Cardiac fibroblast (primary cell): ENCODE data around the gene MID1IP1.

ENCODE experiments used
- DNase-seq, 2 donors: peaks; one replicate each; pipeline versions ENCODE4 v3.0.0 to v3.0.0-alpha.2; 2010; ENCODE audit warnings: low read depth in 2 of 2
- H3K4me3 ChIP-seq, 2 donors: replicated peaks in 1 of 2; 1 replicate in 1 of 2; 2 replicates in 1 of 2; pipeline ENCODE4 v1.5.1; 2011; ENCODE audit warnings: low read depth in 2 of 2, low read length in 2 of 2, mild to moderate bottlenecking in 2 of 2, moderate library complexity in 1 of 2
- TF ChIP-seq, protein P1 (sequence below): IDR thresholded peaks from one replicate; pipeline ENCODE4 v1.5.1; 2011; ENCODE audit warnings: low read depth, mild to moderate bottlenecking, low read length, inconsistent platforms

The MID1IP1 gene

DNA sequence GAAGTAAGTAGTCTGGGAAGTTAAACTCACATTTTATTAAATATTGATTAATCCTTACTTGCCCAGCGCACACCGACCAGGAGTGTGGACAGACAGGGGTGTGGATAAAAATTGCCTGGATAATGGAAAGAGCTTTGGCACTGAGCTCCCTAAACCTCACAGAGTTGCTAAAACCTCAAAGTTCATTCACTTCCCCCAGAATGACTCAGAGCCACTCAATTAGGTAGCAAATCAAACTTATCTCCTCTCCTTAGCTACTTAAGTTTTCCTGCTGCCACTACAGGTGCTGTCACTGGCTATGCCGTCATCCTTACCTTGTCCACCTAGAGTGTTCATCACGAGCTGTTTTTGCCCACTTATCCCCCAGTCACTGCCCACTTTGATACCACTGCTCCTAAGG, 27.0 kb upstream of the MID1IP1 start:
- no peak overlapping the region for H3K4me3 ChIP-seq
- TF ChIP-seq, protein P1, sequence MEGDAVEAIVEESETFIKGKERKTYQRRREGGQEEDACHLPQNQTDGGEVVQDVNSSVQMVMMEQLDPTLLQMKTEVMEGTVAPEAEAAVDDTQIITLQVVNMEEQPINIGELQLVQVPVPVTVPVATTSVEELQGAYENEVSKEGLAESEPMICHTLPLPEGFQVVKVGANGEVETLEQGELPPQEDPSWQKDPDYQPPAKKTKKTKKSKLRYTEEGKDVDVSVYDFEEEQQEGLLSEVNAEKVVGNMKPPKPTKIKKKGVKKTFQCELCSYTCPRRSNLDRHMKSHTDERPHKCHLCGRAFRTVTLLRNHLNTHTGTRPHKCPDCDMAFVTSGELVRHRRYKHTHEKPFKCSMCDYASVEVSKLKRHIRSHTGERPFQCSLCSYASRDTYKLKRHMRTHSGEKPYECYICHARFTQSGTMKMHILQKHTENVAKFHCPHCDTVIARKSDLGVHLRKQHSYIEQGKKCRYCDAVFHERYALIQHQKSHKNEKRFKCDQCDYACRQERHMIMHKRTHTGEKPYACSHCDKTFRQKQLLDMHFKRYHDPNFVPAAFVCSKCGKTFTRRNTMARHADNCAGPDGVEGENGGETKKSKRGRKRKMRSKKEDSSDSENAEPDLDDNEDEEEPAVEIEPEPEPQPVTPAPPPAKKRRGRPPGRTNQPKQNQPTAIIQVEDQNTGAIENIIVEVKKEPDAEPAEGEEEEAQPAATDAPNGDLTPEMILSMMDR: no peak
- DNase-seq: no peak

DNA sequence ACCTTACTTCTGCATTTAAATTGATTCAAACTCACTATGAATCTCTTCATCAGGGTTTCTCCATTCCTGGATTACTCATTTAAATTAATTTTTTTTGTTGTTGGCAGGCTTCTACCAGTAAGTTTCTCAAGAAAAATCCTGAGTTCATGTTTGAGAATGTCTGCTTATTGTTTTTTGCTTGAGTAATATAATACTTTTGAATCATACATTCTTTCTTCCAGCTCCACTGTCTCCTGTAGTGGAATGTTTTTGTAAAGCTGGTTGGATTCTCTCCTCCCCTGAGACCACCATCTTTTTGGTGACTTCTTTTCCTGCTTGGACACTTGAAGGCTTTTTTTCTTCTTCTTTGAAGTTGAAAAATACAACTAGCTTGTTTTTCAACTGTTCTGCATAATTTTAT, 4.3 kb upstream of the MID1IP1 start:
- TF ChIP-seq, protein P1: no peak
- DNase-seq: peak; percentile 46 to 78
- H3K4me3 ChIP-seq: no peak overlapping the region

DNA sequence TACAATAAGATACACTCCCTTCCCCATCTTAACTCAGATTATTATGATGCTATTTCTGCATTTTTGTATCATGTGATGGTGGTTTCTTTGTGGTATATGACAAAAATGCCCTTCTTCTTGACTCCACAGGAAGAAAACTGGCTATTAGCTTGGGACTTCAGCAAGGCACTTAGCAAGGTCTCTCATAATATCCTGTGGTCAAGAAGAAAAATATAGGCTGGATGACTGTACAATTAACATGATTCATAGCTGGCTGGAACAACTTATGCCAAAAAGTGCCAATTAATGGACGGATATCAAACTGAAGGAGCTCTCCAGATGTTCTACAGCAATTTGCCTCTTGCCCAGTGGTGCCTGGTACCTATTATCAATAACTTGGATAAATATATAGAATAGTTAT, 2.3 kb upstream of the MID1IP1 start:
- peak; percentile 37 to 82 for DNase-seq
- TF ChIP-seq, protein P1: no peak

DNA sequence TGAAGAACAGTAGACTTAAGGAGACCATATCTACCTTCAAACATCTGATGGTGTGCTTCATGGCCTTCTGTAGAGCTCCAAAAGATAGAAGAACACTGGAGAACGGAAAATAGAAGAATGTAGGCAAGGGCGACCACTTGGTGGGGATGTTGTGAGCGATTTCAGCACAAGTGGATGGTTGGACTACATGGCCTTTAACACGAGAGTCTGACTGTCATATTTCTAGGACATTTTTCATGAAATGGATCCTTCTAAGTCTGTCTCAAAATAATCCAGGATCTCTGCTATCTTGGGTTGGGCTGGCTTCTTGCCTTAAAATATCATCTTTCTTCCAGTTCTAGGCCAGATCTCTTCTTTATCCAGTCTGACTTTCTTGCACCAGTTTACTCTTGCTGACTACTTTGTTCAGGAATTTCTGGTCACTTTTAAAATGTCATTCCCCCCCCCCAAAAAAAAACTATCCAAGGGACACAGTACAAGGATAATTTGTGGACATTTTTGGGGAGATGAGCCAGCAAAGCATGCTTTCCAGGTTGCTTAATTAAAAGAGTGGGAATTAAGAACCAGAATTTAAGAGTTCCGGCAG, 1.2 kb upstream of the MID1IP1 start:
- no peak overlapping the region for H3K4me3 ChIP-seq
- TF ChIP-seq, protein P1: no peak
- no peak for DNase-seq

More for the DNA sequence above, 2.3 kb upstream of the MID1IP1 start:
- H3K4me3 ChIP-seq: no peak overlapping the region

DNA sequence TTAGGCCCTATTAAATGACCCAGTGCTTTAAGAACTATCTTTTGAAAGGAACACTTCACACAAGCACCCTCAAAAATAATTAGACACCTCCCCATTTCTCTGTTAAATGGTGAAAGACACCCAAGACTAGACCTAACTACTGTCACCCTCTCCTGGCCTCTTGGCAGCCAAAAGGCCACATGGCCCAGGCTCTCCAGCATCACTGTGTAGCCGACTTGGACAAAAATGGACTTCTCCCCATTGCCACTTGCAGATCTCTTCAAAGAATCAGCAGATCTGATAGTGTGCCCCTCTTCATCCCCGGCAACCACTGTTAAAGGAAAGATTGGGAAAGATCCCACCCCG, 2.0 kb downstream of the MID1IP1 start:
- peak in 1 of 2 donors; percentile 24 for DNase-seq
- peak overlapping the region in 1 of 2 donors; percentile 69 for H3K4me3 ChIP-seq
- TF ChIP-seq, protein P1: no peak

DNA sequence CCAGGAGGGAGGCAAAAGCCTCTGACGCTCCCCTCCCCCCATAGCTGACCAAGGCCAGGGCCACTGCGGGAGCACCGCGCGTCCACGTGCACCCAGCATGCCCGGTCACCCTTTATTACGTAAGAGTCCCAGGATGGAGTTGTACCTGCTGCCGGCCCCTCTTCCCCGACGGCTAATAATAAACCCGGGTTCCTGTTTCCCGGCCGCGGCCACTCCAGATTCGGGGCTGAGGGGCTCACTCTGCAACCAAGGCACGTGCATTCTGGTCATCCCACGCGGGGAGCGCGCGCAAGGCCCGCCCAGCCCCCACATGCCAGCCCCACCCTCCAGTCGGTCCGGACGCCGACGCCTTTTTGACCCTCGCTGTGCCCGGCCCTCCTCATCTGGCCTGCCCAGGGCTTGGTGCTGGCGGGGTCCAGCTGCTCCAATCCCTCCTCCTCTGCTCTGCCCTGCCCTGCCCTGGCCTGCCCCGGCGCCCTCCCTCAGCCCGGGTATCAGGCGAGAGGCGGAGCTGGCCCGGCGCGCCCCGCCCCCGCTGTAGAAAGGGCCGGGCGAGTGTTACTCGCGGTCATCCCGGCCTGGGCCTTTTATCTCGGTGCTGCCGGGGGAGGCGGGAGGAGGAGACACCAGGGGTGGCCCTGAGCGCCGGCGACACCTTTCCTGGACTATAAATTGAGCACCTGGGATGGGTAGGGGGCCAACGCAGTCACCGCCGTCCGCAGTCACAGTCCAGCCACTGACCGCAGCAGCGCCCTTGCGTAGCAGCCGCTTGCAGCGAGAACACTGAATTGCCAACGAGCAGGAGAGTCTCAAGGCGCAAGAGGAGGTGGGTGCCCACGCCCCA, 2.6 kb downstream of the MID1IP1 start:
- peak overlapping the region; percentile 69 to 72 for H3K4me3 ChIP-seq
- TF ChIP-seq, protein P1: no peak
- peak; percentile 75 to 82 for DNase-seq

DNA sequence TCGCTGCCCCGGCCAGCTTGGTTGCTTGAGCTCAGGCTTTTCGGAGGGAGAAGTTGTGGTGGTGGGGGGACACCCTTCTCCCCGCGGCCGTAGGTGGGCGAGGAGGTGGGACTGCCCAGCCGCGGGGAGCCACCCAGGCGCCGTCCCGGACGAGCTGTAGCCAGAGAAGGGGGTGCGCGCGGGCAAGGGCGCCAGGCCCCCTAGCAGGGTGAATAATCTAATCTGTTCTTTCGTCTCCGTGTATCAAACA, 3.1 kb downstream of the MID1IP1 start:
- DNase-seq: no peak
- TF ChIP-seq, protein P1: no peak
- H3K4me3 ChIP-seq: peak overlapping the region; percentile 69 to 72
